Measurements from ENCODE around the gene LMOD1.

Gene LMOD1

GRCh38 chr1:201958348-201958747 is 12.0 kb upstream of the LMOD1 start:
- H3K27ac ChIP-seq, result no peak overlapping the region
- TF ChIP-seq CTCF (IDR thresholded peaks at IDR 0.05) (no peak), ZFX (IDR thresholded peaks at IDR 0.05; ENCODE audit: borderline replicate concordance) (no peak)

- TF ChIP-seq ZFX (IDR thresholded peaks at IDR 0.05; ENCODE audit: borderline replicate concordance), result no peak
- TF ChIP-seq CTCF (IDR thresholded peaks at IDR 0.05), result no peak; the same call in 1 of the 2 replicates
- peak overlapping the region; percentile 82 for H3K27ac ChIP-seq
These were observed 9.4 kb upstream of the LMOD1 start for GRCh38 chr1:201955729-201956143.

- peak within 1 kb of the TSS; percentile 82 for H3K27ac ChIP-seq
- TF ChIP-seq CTCF (IDR thresholded peaks at IDR 0.05), result no peak; the same call in 1 of the 2 replicates
- TF ChIP-seq ZFX (IDR thresholded peaks at IDR 0.05; ENCODE audit: borderline replicate concordance), result no peak
These were observed 8.8 kb upstream of the LMOD1 start, which contains the start of gene TIMM17A for GRCh38 chr1:201955009-201955728. TIMM17A (plus strand) TSS chr1:201955503; CDS start chr1:201955527, 24 bp downstream.

GRCh38 chr1:201954263-201955008 is 8.1 kb upstream of the LMOD1 start:
- no peak for TF ChIP-seq ZFX (IDR thresholded peaks at IDR 0.05; ENCODE audit: borderline replicate concordance)
- TF ChIP-seq CTCF (IDR thresholded peaks at IDR 0.05), result no peak
- peak overlapping the region; percentile 82 for H3K27ac ChIP-seq

GRCh38 chr1:201949491-201949890 is 3.1 kb upstream of the LMOD1 start:
- TF ChIP-seq CTCF (IDR thresholded peaks at IDR 0.05), result no peak
- TF ChIP-seq ZFX (IDR thresholded peaks at IDR 0.05; ENCODE audit: borderline replicate concordance), result no peak
- no peak overlapping the region for H3K27ac ChIP-seq

GRCh38 chr1:201947697-201948008 is 1.3 kb upstream of the LMOD1 start:
- TF ChIP-seq ZFX (IDR thresholded peaks at IDR 0.05; ENCODE audit: borderline replicate concordance), result no peak
- no peak for TF ChIP-seq CTCF (IDR thresholded peaks at IDR 0.05)
- H3K27ac ChIP-seq, result no peak overlapping the region

GRCh38 chr1:201945863-201946223 is 505 bp downstream of the LMOD1 start:
- no peak for TF ChIP-seq ZFX (IDR thresholded peaks at IDR 0.05; ENCODE audit: borderline replicate concordance)
- TF ChIP-seq CTCF (IDR thresholded peaks at IDR 0.05), result no peak
- no peak overlapping the region for H3K27ac ChIP-seq
